Smooth muscle cell (in vitro differentiated cells): ENCODE results near the gene HCN2. TPM values are rescaled to one million over a fixed set of nuclear protein-coding genes. Genes with fewer than 3 reads are reported as not detected.
"Not testable (repeated sequence)": the region's sequence is repeated elsewhere in the genome, so short reads cannot be mapped to it uniquely, and the experiment has no call there.

Experiments used
- DNase-seq: peaks from one replicate; lab custom pipeline; 2025; ENCODE audit not compliant: unreplicated experiment; lab: John Stamatoyannopoulos, UW
- H2AFZ ChIP-seq: fragments of 200-600 bp; sonication (generic); 2 replicates; pipeline ENCODE4 v1.6.0; 2016; ENCODE audit warnings: antibody characterized with exemption, low read depth, mild to moderate bottlenecking
- H3F3A ChIP-seq: fragments of 200-600 bp; sonication (generic); 2 replicates; pipeline ENCODE4 v1.6.0; 2017; ENCODE audit warnings: antibody characterized with exemption, low read depth
- H3K27ac ChIP-seq: fragments of 200-600 bp; sonication (generic); 2 replicates; pipeline ENCODE4 v1.5.1; 2016; ENCODE audit warnings: low read depth, mild to moderate bottlenecking
- H3K27me3 ChIP-seq: fragments of 200-600 bp; sonication (generic); 2 replicates; pipeline ENCODE4 v1.6.1; 2016; ENCODE audit warnings: low read depth, mild to moderate bottlenecking
- H3K36me3 ChIP-seq: fragments of 200-600 bp; sonication (generic); 2 replicates; pipeline ENCODE4 v1.5.1; 2016; ENCODE audit warnings: low read depth
- H3K4me1 ChIP-seq: fragments of 200-600 bp; sonication (generic); 2 replicates; pipeline ENCODE4 v1.5.1; 2016; ENCODE audit warnings: low read depth
- H3K4me2 ChIP-seq: fragments of 200-600 bp; sonication (generic); 2 replicates; pipeline ENCODE4 v1.6.0; 2016; ENCODE audit warnings: mild to moderate bottlenecking
- H3K4me3 ChIP-seq: fragments of 200-600 bp; sonication (generic); 2 replicates; pipeline ENCODE4 v1.5.1; 2016; ENCODE audit warnings: mild to moderate bottlenecking
- H3K79me2 ChIP-seq: fragments of 200-600 bp; sonication (generic); 2 replicates; pipeline ENCODE4 v1.6.0; 2016; ENCODE audit warnings: low read depth, mild to moderate bottlenecking
- H3K9ac ChIP-seq: fragments of 200-600 bp; sonication (generic); 2 replicates; pipeline ENCODE4 v1.6.0; 2016; ENCODE audit warnings: low read depth
- H3K9me3 ChIP-seq: fragments of 200-600 bp; sonication (generic); replicated peaks from 2 replicates; pipeline ENCODE4 v1.5.1; 2016; ENCODE audit warnings: low read depth
- H4K20me1 ChIP-seq: fragments of 200-600 bp; sonication (generic); 2 replicates; pipeline ENCODE4 v1.6.0; 2016; ENCODE audit warnings: low read depth
- CTCF ChIP-seq: fragments of 200-600 bp; sonication (generic); IDR thresholded peaks from 2 replicates; pipeline ENCODE4 v1.5.1; 2017; ENCODE audit warnings: borderline replicate concordance, mild to moderate bottlenecking, antibody characterized with exemption; ENCODE audit not compliant: insufficient read depth, poor library complexity, severe bottlenecking
- WGBS: methylation state at CpG from one replicate; pipeline ENCODE4 v1.1.7; 2016; ENCODE audit warnings: low lambda C conversion rate; 5-methylcytosine and 5-hydroxymethylcytosine counted together
- polyA plus RNA-seq: library from polyadenylated mRNA; unstranded; fragments of >200 nt; fragmentation: Nextera tagmentation; extraction: Ambion mirVana; gene quantifications from 2 replicates; pipeline ENCODE4 v1.2.1, GENCODE V29; 2016
- total RNA-seq: library from RNA; depleted of rRNA; stranded (reverse); fragments of >200 nt; gene quantifications from 2 replicates; pipeline ENCODE4 v1.2.3, GENCODE V29; 2014

The HCN2 gene
- total and polyA plus RNA-seq, 2 experiments from 2014 or later = 0.49 to 0.81 TPM

GRCh38 chr19:601310-601709 lies 11.6 kb downstream of the HCN2 start:
- Histone ChIP-seq H3K36me3 (no peaks in the 10 kb centered on the region), H3K4me3 (no peak overlapping the region), H3K79me2 (no peaks in the 10 kb centered on the region), H3F3A (no peaks in the 10 kb centered on the region), H4K20me1 (no peaks in the 10 kb centered on the region), H3K9me3 (no peaks in the 10 kb centered on the region), H3K27ac (no peak overlapping the region), H3K9ac (no peak overlapping the region), H3K27me3 (no peaks in the 10 kb centered on the region), H2AFZ (no peak overlapping the region), H3K4me1 (no peaks in the 10 kb centered on the region), H3K4me2 (no peak overlapping the region)
- 94% methylated on average over 28 of the region's 28 CpGs for WGBS
- no peak for DNase-seq
- no peak for TF ChIP-seq CTCF

- no peaks in the 10 kb centered on the region for H4K20me1 ChIP-seq
- 94% methylated on average over 15 of the region's 25 CpGs for WGBS
These were observed 12.1 kb downstream of the HCN2 start for GRCh38 chr19:601790-602189.

GRCh38 chr19:602391-603301 lies 13.0 kb downstream of the HCN2 start:
- no peaks in the 10 kb centered on the region for H3K79me2 ChIP-seq
- H3K4me1 ChIP-seq = no peaks in the 10 kb centered on the region
- WGBS = 95% methylated on average over 34 of the region's 35 CpGs
- H3K4me3 ChIP-seq = no peak overlapping the region
- no peak overlapping the region for H3K9ac ChIP-seq
- H3K27me3 ChIP-seq = no peaks in the 10 kb centered on the region
- H3K4me2 ChIP-seq = no peak overlapping the region
- no peaks in the 10 kb centered on the region for H3K36me3 ChIP-seq
- H3F3A ChIP-seq = no peaks in the 10 kb centered on the region
- H2AFZ ChIP-seq = no peak overlapping the region
- no peaks in the 10 kb centered on the region for H4K20me1 ChIP-seq
- no peak for TF ChIP-seq CTCF
- no peak overlapping the region for H3K27ac ChIP-seq
- DNase-seq = no peak
- H3K9me3 ChIP-seq = no peaks in the 10 kb centered on the region

More at GRCh38 chr19:601790-602189, 12.1 kb downstream of the HCN2 start:
- Histone ChIP-seq H3K9ac (no peak overlapping the region), H3K79me2 (no peaks in the 10 kb centered on the region), H3K4me3 (no peak overlapping the region), H3K4me1 (no peaks in the 10 kb centered on the region), H2AFZ (no peak overlapping the region), H3K4me2 (no peak overlapping the region), H3K36me3 (no peaks in the 10 kb centered on the region), H3K27ac (no peak overlapping the region), H3K9me3 (no peaks in the 10 kb centered on the region), H3K27me3 (no peaks in the 10 kb centered on the region), H3F3A (no peaks in the 10 kb centered on the region)
- no peak for DNase-seq
- TF ChIP-seq CTCF = no peak

GRCh38 chr19:603302-603639 lies 13.6 kb downstream of the HCN2 start:
- not testable (repeated sequence) for H3K9ac ChIP-seq, H3K4me2 ChIP-seq
- WGBS = 94% methylated on average over 12 of the region's 13 CpGs

GRCh38 chr19:603779-604178 lies 14.1 kb downstream of the HCN2 start:
- H3K4me1 ChIP-seq, H3F3A ChIP-seq, H4K20me1 ChIP-seq, H3K79me2 ChIP-seq, H2AFZ ChIP-seq, DNase-seq, H3K27me3 ChIP-seq, H3K36me3 ChIP-seq, H3K9me3 ChIP-seq, H3K4me3 ChIP-seq, H3K9ac ChIP-seq, H3K4me2 ChIP-seq, H3K27ac ChIP-seq: not testable (repeated sequence)
- 91% methylated on average over 20 of the region's 20 CpGs for WGBS

More at GRCh38 chr19:603302-603639, 13.6 kb downstream of the HCN2 start:
- not testable (repeated sequence) for H3K36me3 ChIP-seq, DNase-seq, H4K20me1 ChIP-seq, H3K4me1 ChIP-seq, H3K27me3 ChIP-seq, H3K79me2 ChIP-seq, H3K4me3 ChIP-seq, H3F3A ChIP-seq, H2AFZ ChIP-seq, H3K27ac ChIP-seq, H3K9me3 ChIP-seq
